ENCODE data around the gene USH2A.
A peak's percentile ranks its signal among the peaks of the same experiment; 100 is the strongest.

Gene USH2A

GRCh38 chr1:216119600-216119999 lies 303.6 kb downstream of the USH2A start:
- DNase-seq, result peak in 1 of 2 experiments; percentile 31

- DNase-seq, result no peak
These were observed 309.1 kb downstream of the USH2A start for GRCh38 chr1:216114180-216114579.

- no peak for DNase-seq
These were observed 310.1 kb downstream of the USH2A start for GRCh38 chr1:216113181-216113580.

- no peak for DNase-seq
These were observed 311.4 kb downstream of the USH2A start for GRCh38 chr1:216111842-216112241.

- no peak for DNase-seq
These were observed 327.8 kb downstream of the USH2A start for GRCh38 chr1:216095400-216095799.

GRCh38 chr1:216090556-216090955 lies 332.7 kb downstream of the USH2A start:
- no peak for DNase-seq

GRCh38 chr1:216086678-216087077 lies 336.6 kb downstream of the USH2A start:
- no peak for DNase-seq

GRCh38 chr1:216081445-216081844 lies 341.8 kb downstream of the USH2A start:
- DNase-seq, result no peak

- no peak for DNase-seq
These were observed 346.5 kb downstream of the USH2A start for GRCh38 chr1:216076751-216077150.

GRCh38 chr1:216075339-216075738 lies 347.9 kb downstream of the USH2A start:
- DNase-seq, result no peak

GRCh38 chr1:216073793-216074595 lies 349.3 kb downstream of the USH2A start:
- DNase-seq, result no peak

- DNase-seq, result no peak
These were observed 352.0 kb downstream of the USH2A start for GRCh38 chr1:216071262-216071661.

GRCh38 chr1:216064643-216065042 lies 358.6 kb downstream of the USH2A start:
- no peak for DNase-seq

GRCh38 chr1:216057947-216058346 lies 365.3 kb downstream of the USH2A start:
- DNase-seq, result no peak

- DNase-seq, result no peak
These were observed 366.2 kb downstream of the USH2A start for GRCh38 chr1:216057063-216057462.

GRCh38 chr1:216055004-216055403 lies 368.2 kb downstream of the USH2A start:
- no peak for DNase-seq

- DNase-seq, result no peak
These were observed 368.6 kb downstream of the USH2A start for GRCh38 chr1:216054600-216054999.

GRCh38 chr1:216051071-216051470 lies 372.2 kb downstream of the USH2A start:
- no peak for DNase-seq

- no peak for DNase-seq
These were observed 373.4 kb downstream of the USH2A start for GRCh38 chr1:216049741-216050430.

GRCh38 chr1:216047811-216048572 lies 375.3 kb downstream of the USH2A start:
- no peak for DNase-seq

GRCh38 chr1:216046336-216046735 lies 376.9 kb downstream of the USH2A start:
- DNase-seq, result no peak

GRCh38 chr1:216045400-216045799 lies 377.8 kb downstream of the USH2A start:
- no peak for DNase-seq

GRCh38 chr1:216044538-216044937 lies 378.7 kb downstream of the USH2A start:
- DNase-seq, result no peak

GRCh38 chr1:216034506-216034905 lies 388.7 kb downstream of the USH2A start:
- DNase-seq, result peak in 1 of 2 experiments; percentile 14
